ENCODE measurements around the gene BAZ2B.

GRCh38 chr2:159371506-159371905 lies 244.8 kb downstream of the BAZ2B start:
- no peak for TF ChIP-seq CTCF (IDR thresholded peaks at IDR 0.05; ENCODE audit: low read length)
- no peak for TF ChIP-seq EZH2 (optimal IDR thresholded peaks at IDR 0.05; ENCODE audit: low read depth, low read length)
- TF ChIP-seq EZH2phosphoT487 (IDR thresholded peaks at IDR 0.05; ENCODE audit: low read length), result no peak

Data from MM.1S (cell line).